MM.1S (cell line): ENCODE results near the gene ATP6V1B1.

Experiments used
- DNase-seq: peaks from one replicate; pipeline ENCODE4 v3.0.0-alpha.2; 2015
- H2AFZ ChIP-seq: fragments of 300-600 bp; sonication (generic); 2 replicates; pipeline ENCODE4 v1.6.0; 2016; ENCODE audit warnings: antibody characterized with exemption, low read length
- H3F3A ChIP-seq: fragments of 300-600 bp; sonication (generic); 2 replicates; pipeline ENCODE4 v1.6.1; 2016; ENCODE audit warnings: mild to moderate bottlenecking, antibody characterized with exemption, low read length, moderate library complexity, mixed read lengths; ENCODE audit not compliant: insufficient read depth
- H3K27ac ChIP-seq: fragments of 300-600 bp; sonication (generic); 2 replicates; pipeline ENCODE4 v1.5.1; 2016; ENCODE audit warnings: mild to moderate bottlenecking, low read length
- H3K27me3 ChIP-seq: fragments of 300-600 bp; sonication (generic); replicated peaks from 2 replicates; pipeline ENCODE4 v1.6.0; 2016; ENCODE audit warnings: low read length; ENCODE audit not compliant: insufficient read depth
- H3K36me3 ChIP-seq: fragments of 300-600 bp; sonication (generic); replicated peaks from 2 replicates; pipeline ENCODE4 v1.6.1; 2016; ENCODE audit warnings: mild to moderate bottlenecking, low read length, mixed read lengths; ENCODE audit not compliant: insufficient read depth
- H3K4me1 ChIP-seq: fragments of 300-600 bp; sonication (generic); 2 replicates; pipeline ENCODE4 v1.6.1; 2016; ENCODE audit warnings: low read length, mixed read lengths
- H3K4me2 ChIP-seq: fragments of 300-600 bp; sonication (generic); 2 replicates; pipeline ENCODE4 v1.6.0; 2016; ENCODE audit warnings: low read depth, low read length
- H3K4me3 ChIP-seq: fragments of 300-600 bp; sonication (generic); 2 replicates; pipeline ENCODE4 v1.5.1; 2016; ENCODE audit warnings: low read length, mixed read lengths
- H3K79me2 ChIP-seq: fragments of 300-600 bp; sonication (generic); 2 replicates; pipeline ENCODE4 v1.6.1; 2016; ENCODE audit warnings: mixed run types, low read length, mixed read lengths
- H3K9ac ChIP-seq: fragments of 300-600 bp; sonication (generic); 2 replicates; pipeline ENCODE4 v1.6.1; 2016; ENCODE audit warnings: low read length, mixed read lengths
- H3K9me2 ChIP-seq: fragments of 300-600 bp; sonication (generic); replicated peaks from 2 replicates; pipeline ENCODE4 v1.6.1; 2016; ENCODE audit warnings: mild to moderate bottlenecking, low read length, mixed read lengths; ENCODE audit not compliant: insufficient read depth
- H3K9me3 ChIP-seq: fragments of 300-600 bp; sonication (generic); replicated peaks from 2 replicates; pipeline ENCODE4 v1.6.1; 2016; ENCODE audit warnings: mild to moderate bottlenecking, low read length, mixed read lengths; ENCODE audit not compliant: insufficient read depth
- H4K20me1 ChIP-seq: fragments of 300-600 bp; sonication (generic); 2 replicates; pipeline ENCODE4 v1.6.1; 2016; ENCODE audit warnings: mild to moderate bottlenecking, low read length, moderate library complexity, mixed read lengths; ENCODE audit not compliant: insufficient read depth
- EZH2 ChIP-seq: fragments of 300-600 bp; sonication (generic); optimal IDR thresholded peaks from 2 replicates; pipeline ENCODE3; 2017; ENCODE audit warnings: low read depth, mild to moderate bottlenecking, antibody characterized with exemption, low read length, mixed read lengths
- EZH2phosphoT487 ChIP-seq: fragments of 300-600 bp; sonication (generic); IDR thresholded peaks from 2 replicates; pipeline ENCODE4 v1.6.1; 2018; ENCODE audit warnings: antibody characterized with exemption, low read length
- TF ChIP-seq, protein P1 (sequence below): fragments of 300-600 bp; sonication (generic); IDR thresholded peaks from 2 replicates; pipeline ENCODE4 v1.5.1; 2016; ENCODE audit warnings: antibody characterized with exemption, low read length, mixed read lengths

ATP6V1B1 gene

DNA sequence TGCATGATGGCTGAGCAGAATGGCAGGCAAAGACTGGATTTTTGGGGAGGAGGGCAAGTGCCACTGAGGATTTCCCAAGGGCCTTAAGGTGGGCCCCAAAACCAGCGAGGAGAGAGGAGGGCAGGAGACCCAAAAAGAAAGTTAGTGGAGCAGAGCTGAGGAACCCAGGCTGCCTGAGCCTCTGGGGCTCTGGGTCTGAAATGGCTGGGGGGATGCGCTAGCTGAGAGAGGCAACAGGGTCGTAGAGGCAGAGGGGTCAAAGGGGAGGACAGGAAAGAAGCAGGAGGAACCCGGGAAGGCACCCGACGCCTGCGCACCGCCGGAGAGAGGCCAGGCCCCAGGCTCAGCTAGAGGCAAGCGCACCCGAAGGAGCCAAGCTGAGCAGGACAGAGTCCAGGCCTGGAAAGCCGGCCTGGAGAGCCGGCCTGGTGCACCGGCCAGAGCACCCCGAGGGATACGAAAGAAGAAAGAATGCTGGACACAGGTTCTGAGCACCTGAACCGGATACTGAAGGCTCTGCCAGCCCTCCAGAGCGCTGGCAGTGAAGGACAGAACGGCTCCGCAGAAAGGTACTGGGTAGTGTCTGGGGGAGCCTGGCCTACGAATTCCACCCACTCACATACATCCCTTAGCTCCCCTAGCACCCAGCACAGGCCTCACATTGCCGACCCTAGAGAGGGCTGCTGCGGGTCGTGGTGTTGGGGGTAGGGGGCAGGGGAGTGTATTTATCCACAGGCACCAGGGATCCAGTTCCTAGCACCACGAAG, 39.5 kb upstream of the ATP6V1B1 start:
- TF ChIP-seq EZH2phosphoT487: no peak
- TF ChIP-seq, protein P1, sequence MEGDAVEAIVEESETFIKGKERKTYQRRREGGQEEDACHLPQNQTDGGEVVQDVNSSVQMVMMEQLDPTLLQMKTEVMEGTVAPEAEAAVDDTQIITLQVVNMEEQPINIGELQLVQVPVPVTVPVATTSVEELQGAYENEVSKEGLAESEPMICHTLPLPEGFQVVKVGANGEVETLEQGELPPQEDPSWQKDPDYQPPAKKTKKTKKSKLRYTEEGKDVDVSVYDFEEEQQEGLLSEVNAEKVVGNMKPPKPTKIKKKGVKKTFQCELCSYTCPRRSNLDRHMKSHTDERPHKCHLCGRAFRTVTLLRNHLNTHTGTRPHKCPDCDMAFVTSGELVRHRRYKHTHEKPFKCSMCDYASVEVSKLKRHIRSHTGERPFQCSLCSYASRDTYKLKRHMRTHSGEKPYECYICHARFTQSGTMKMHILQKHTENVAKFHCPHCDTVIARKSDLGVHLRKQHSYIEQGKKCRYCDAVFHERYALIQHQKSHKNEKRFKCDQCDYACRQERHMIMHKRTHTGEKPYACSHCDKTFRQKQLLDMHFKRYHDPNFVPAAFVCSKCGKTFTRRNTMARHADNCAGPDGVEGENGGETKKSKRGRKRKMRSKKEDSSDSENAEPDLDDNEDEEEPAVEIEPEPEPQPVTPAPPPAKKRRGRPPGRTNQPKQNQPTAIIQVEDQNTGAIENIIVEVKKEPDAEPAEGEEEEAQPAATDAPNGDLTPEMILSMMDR: no peak
- TF ChIP-seq EZH2: no peak
- Histone ChIP-seq H3K27me3 (peaks cover 56% of the 10 kb centered on the region), H3K9me2 (no peaks in the 10 kb centered on the region), H3K79me2 (no peaks in the 10 kb centered on the region), H2AFZ (no peak overlapping the region), H3K9me3 (no peaks in the 10 kb centered on the region), H3K36me3 (no peaks in the 10 kb centered on the region), H3K4me2 (no peak overlapping the region), H3K4me3 (no peak overlapping the region), H4K20me1 (no peaks in the 10 kb centered on the region), H3F3A (no peaks in the 10 kb centered on the region), H3K4me1 (no peaks in the 10 kb centered on the region), H3K27ac (no peak overlapping the region), H3K9ac (no peak overlapping the region)
- no peak for DNase-seq

- Histone ChIP-seq H3K9me2 (no peaks in the 10 kb centered on the region), H3K36me3 (no peaks in the 10 kb centered on the region), H3K27me3 (peaks cover 60% of the 10 kb centered on the region), H3K4me3 (no peak overlapping the region), H3K27ac (no peak overlapping the region), H3F3A (no peaks in the 10 kb centered on the region), H4K20me1 (no peaks in the 10 kb centered on the region), H3K79me2 (no peaks in the 10 kb centered on the region), H3K9me3 (no peaks in the 10 kb centered on the region), H3K9ac (no peak overlapping the region), H3K4me1 (no peaks in the 10 kb centered on the region), H3K4me2 (no peak overlapping the region), H2AFZ (no peak overlapping the region)
- no peak for DNase-seq
- TF ChIP-seq, protein P1: no peak
- TF ChIP-seq EZH2phosphoT487: no peak
- no peak for TF ChIP-seq EZH2
These were observed 38.9 kb upstream of the ATP6V1B1 start for GRCh38 chr2:70896765-70897202.

- no peak for DNase-seq
- H2AFZ ChIP-seq: no peak overlapping the region
- peaks cover 60% of the 10 kb centered on the region for H3K27me3 ChIP-seq
- no peaks in the 10 kb centered on the region for H4K20me1 ChIP-seq
- H3K4me3 ChIP-seq: no peak overlapping the region
- H3K9ac ChIP-seq: no peak overlapping the region
- no peak overlapping the region for H3K27ac ChIP-seq
- H3K9me3 ChIP-seq: no peaks in the 10 kb centered on the region
- no peaks in the 10 kb centered on the region for H3K4me1 ChIP-seq
- no peaks in the 10 kb centered on the region for H3K79me2 ChIP-seq
- H3K36me3 ChIP-seq: no peaks in the 10 kb centered on the region
- H3F3A ChIP-seq: no peaks in the 10 kb centered on the region
- TF ChIP-seq, protein P1: no peak
- no peak for TF ChIP-seq EZH2
- no peak for TF ChIP-seq EZH2phosphoT487
- H3K9me2 ChIP-seq: no peaks in the 10 kb centered on the region
- no peak overlapping the region for H3K4me2 ChIP-seq
These were observed 38.3 kb upstream of the ATP6V1B1 start for GRCh38 chr2:70897203-70897976.
